ENCODE measurements around the gene CLIC6. TPM values are rescaled to one million over a fixed set of nuclear protein-coding genes. Genes with fewer than 3 reads are reported as not detected.

CLIC6 gene
- total RNA-seq, 1 experiment from 2014 or later = not detected

DNA sequence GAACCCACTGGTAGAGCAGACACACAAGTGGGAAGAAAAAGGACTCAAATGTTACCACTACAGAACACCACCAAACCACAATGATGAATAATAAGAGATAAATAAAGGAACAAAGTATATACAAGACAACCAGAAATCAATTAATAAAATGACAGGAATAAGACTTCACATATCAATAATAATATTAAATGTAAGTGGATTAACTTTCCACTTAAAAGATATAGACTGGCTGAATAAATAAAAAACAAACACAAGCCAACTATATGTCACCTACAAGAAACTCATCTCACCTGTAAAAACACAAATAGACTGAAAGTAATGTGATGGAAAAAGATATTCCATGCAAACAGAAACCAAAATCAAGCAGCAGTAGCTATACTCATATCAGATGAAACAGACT lies 6.9 kb upstream of the CLIC6 start:
- Histone ChIP-seq H3K27ac (ENCODE audit: low read length) (no peak overlapping the region), H3K4me3 (ENCODE audit: low read length) (no peak overlapping the region), H3K9me2 (replicated peaks; ENCODE audit: low read length) (no peaks in the 10 kb centered on the region), H3K36me3 (ENCODE audit: low read depth, low read length) (no peaks in the 10 kb centered on the region), H3F3A (ENCODE audit: low read length, unreplicated experiment) (no peaks in the 10 kb centered on the region), H3K9me3 (ENCODE audit: low read length) (0 out of 2 replicates have a peak, but pooled peaks cover 11% of the 10 kb centered on the region), H2AFZ (ENCODE audit: low read length) (no peak overlapping the region), H3K9ac (ENCODE audit: low read length) (no peak overlapping the region), H3K79me2 (ENCODE audit: low read length) (no peaks in the 10 kb centered on the region), H3K4me1 (ENCODE audit: insufficient read depth, low read length) (no peaks in the 10 kb centered on the region), H3K27me3 (ENCODE audit: low read length) (0 out of 2 replicates have a peak, but pooled peaks cover 9% of the 10 kb centered on the region), H3K4me2 (ENCODE audit: low read length) (no peak overlapping the region), H4K20me1 (ENCODE audit: low read length) (no peaks in the 10 kb centered on the region)
- ATAC-seq (no peak), DNase-seq (no peak)
- POLR2A ChIA-PET (ENCODE audit: unreplicated experiment) = no interaction called here
- BruUV-seq (replicated peaks) = no TSS peak
- TF ChIP-seq EZH2 (IDR thresholded peaks at IDR 0.05; ENCODE audit: low read length, unreplicated experiment) (no peak), CTCF (conservative IDR thresholded peaks at IDR 0.05; ENCODE audit: low read depth, low read length) (no peak), EZH2phosphoT487 (IDR thresholded peaks at IDR 0.05; ENCODE audit: borderline replicate concordance, low read length) (no peak)
- intact Hi-C loops (cut with micrococcal nuclease) = no loop called here
- CTCF ChIA-PET = no interaction called here

DNA sequence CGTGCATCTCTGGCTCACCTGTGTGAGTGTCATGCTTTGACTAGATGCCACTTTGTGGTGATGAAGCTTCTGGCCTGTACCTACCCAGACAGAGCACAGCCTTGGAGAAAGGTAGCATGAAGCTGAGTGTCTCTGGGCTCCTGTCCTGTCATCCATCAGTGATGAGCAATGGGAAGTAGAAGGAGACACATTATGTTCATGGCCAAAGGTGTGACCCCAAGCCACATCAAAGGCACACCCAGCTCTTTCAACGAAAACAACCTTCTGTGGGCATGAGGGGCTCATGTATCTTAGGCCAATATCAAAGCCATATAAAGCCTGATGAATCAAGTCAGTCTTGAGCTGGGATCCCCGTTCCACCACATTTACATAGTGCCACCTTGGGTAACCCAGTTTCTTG lies 1.0 kb upstream of the CLIC6 start:
- ATAC-seq = no peak

More for the DNA sequence above, 1.0 kb upstream of the CLIC6 start:
- ChIA-PET POLR2A (ENCODE audit: unreplicated experiment) (no interaction called here), CTCF (no interaction called here)
- H3K4me1 ChIP-seq (ENCODE audit: insufficient read depth, low read length) = peaks cover 4% of the 10 kb centered on the region; the same call in 1 of the 2 replicates
- intact Hi-C loops (cut with micrococcal nuclease) = no loop called here
- TF ChIP-seq CTCF (conservative IDR thresholded peaks at IDR 0.05; ENCODE audit: low read depth, low read length) (no peak), EZH2 (IDR thresholded peaks at IDR 0.05; ENCODE audit: low read length, unreplicated experiment) (no peak), EZH2phosphoT487 (IDR thresholded peaks at IDR 0.05; ENCODE audit: borderline replicate concordance, low read length) (no peak)
- H3F3A ChIP-seq (ENCODE audit: low read length, unreplicated experiment) = no peaks in the 10 kb centered on the region
- H3K27me3 ChIP-seq (ENCODE audit: low read length) = no peaks in the 10 kb centered on the region
- no TSS peak for BruUV-seq (replicated peaks)
- H3K9ac ChIP-seq (ENCODE audit: low read length) = no peak overlapping the region
- no peaks in the 10 kb centered on the region for H4K20me1 ChIP-seq (ENCODE audit: low read length)
- no peaks in the 10 kb centered on the region for H3K36me3 ChIP-seq (ENCODE audit: low read depth, low read length)
- no peaks in the 10 kb centered on the region for H3K79me2 ChIP-seq (ENCODE audit: low read length)
- no peak overlapping the region for H3K27ac ChIP-seq (ENCODE audit: low read length)
- no peak overlapping the region for H3K4me3 ChIP-seq (ENCODE audit: low read length)
- H3K9me2 ChIP-seq (replicated peaks; ENCODE audit: low read length) = no peaks in the 10 kb centered on the region
- DNase-seq = no peak
- H2AFZ ChIP-seq (ENCODE audit: low read length) = no peak overlapping the region
- no peak overlapping the region for H3K4me2 ChIP-seq (ENCODE audit: low read length)
- no peaks in the 10 kb centered on the region for H3K9me3 ChIP-seq (ENCODE audit: low read length)
